Activated CD4-positive, alpha-beta T cell treated with anti-CD3 and anti-CD28 coated beads for 48 hours (primary cell): Measurements from ENCODE around the gene PPP1R8.
"Not testable (repeated sequence)": the region's sequence is repeated elsewhere in the genome, so short reads cannot be mapped to it uniquely, and the experiment has no call there.

Experiments
- DNase-seq: peaks from one replicate; pipeline ENCODE4 v3.0.0-alpha.2; 2020

PPP1R8 gene

GRCh38 chr1:27833470-27833869 is 2.9 kb downstream of the PPP1R8 start:
- DNase-seq: no peak

DNA sequence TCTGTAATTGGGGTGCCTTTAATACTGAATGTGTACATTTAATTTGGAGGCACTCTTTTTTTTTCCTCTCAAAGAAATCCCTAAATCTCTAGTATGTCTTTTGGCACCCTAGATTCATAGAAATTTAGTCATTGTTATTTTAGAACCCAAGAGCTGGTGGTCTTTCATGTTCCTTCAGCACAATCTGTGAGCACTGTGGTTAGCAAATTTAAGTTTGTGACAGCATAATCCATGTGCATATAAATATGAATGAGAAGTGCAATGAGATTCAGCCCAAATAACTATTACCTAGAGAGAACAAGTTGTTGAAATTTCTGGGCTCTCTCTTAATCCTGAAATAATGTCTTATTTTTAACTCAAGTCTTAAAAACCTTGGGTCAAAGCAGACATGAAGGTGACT is 4.5 kb downstream of the PPP1R8 start:
- DNase-seq: no peak

GRCh38 chr1:27835501-27835900 is 4.9 kb downstream of the PPP1R8 start:
- DNase-seq: no peak

DNA sequence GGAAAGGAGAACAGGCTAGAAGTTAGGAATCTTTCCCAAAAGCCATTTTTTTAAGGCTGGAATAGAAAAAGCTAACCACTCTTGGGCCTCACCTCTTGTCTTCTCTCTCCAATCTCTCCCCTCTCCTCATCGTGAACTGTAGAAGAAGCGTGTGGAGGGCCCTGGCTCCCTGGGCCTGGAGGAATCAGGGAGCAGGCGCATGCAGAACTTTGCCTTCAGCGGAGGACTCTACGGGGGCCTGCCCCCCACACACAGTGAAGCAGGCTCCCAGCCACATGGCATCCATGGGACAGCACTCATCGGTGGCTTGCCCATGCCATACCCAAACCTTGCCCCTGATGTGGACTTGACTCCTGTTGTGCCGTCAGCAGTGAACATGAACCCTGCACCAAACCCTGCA is 19.4 kb downstream of the PPP1R8 start:
- DNase-seq: no peak

GRCh38 chr1:27855085-27855484 is 24.5 kb downstream of the PPP1R8 start:
- no peak for DNase-seq

- DNase-seq: no peak
Measured at GRCh38 chr1:27856561-27857343, 26.2 kb downstream of the PPP1R8 start.

GRCh38 chr1:27857552-27857951 is 27.0 kb downstream of the PPP1R8 start:
- not testable (repeated sequence) for DNase-seq

DNA sequence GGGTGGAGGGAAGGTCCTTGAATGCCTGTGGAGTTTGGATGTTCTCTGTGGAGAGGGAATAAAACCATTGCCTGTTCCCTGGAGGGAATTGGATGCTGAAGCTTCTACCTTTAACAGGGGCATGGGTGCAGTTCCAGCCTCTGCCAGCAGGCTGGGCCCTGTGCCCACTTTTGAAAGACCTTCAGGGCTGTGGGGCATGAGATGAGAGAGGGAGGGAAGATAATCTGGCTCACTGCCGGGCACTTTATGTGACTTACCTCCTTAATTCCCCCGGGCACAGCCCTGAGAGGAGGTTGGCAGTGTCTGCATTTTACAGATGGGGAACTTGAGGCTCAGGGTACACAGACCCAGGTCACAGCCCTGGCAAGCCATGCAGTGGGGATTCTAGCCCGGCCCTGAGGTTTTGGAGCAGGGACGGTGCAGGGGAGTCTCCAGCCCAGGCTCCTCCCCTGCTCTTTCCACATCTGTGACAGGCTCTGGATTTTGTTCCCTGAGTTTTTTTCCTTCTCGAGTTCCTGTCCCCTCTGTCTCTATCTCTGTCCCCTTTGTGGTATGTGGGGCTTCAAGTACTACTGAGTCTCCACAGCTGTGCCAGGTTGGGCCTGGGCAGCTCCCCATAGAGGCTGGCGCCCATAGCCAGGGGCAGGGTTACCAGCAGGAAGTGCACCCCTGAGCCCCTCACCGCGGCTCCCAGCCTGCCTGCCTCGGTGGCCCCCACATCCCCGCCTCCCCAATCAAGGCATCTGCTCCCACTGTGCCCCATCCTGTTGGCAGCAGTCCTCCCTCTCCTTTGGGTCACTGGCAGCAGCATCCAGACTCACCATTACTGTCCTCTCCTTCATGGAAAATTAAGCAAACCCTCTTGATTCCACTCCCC is 27.7 kb downstream of the PPP1R8 start:
- peak; percentile 90 for DNase-seq

DNA sequence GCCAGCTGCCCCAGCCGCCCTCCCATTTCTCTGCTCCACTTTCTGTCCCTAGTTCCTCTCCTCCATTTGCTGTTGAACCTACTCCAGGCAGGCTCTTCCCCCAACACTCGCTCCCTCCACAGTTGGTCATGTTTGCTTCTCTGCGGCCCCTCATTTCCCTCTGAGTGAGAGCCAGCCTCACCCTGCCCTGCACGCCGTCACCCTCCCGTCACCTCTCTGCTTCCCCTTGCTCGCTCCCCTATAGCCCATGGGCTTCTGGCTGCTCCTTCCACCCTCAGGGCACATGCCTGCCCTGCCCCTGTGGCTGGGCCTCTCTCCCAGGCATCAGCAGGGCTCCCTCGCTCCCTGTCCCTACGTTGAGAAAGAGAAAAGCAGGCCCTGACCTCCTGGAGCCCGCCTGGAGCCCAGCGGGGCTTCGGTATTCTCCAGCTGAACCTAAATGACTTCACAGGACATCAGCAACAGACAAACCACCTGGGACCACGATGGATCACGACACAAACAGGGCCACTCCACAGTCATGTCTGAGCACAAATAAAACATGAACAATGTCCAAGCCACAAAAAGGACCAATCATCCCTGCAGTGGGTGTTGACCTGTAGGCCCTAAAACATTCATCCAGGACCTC is 28.5 kb downstream of the PPP1R8 start:
- no peak for DNase-seq

GRCh38 chr1:27861436-27861835 is 30.9 kb downstream of the PPP1R8 start:
- DNase-seq: no peak

- no peak for DNase-seq
Measured at GRCh38 chr1:27862004-27862403, 31.4 kb downstream of the PPP1R8 start.

DNA sequence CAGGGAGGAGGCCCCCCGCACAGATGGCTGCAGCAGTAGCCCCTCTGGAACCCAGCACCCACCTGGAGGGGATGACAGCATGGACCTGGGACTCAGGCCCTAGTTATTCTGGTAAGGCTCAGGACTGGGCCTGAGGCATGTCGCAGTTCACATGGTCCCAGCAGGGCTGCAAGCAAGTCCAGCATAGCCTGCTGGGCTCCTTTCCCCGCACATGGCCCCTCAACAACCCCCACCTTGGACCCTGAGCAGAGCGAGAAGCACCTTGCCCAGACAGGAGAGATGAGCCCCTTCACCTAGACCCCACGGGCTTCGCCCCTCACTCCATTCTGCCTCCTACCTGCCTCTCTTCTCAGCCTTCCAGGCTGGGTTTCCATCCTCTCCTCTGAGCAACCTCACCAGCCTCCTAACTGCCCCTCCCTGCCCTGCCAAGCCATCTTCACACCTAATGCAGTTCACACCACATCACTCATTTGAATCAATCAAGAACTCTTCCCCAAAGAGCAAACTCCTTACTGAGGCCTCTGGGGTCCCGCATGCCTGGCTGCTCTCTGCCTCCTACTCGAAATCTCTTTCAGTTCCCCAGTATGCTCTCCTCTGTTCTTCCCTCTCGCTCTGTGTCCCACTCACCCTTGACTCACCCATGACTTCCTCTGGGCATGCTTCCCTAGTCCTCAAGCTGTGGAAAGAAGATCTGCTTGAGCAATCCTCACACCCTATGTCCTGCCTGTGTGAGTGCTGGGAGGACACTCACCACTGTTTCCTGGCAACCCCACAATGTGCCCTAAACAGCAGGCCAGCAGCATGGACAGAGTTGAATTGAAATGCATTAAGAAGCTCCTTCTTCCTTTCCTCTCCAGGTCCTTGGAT is 32.3 kb downstream of the PPP1R8 start:
- DNase-seq: no peak

DNA sequence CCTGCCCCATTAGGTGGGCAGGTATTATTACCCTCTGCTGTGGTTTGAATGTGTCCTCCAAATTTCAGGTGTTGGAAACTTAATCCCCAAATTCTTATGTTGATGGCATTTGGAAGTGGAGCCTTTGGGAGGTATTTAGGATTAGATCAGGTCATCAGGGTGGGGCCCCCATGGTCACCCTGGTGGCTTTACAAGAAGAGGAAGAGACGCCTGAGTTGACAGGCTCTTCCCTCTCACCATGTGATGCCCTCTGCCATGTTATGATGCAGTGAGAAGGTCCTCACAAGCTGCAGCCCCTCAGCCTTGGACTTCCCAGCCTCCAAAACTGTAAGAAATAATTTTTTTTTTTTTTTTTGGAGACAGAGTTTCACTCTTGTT is 32.9 kb downstream of the PPP1R8 start:
- no peak for DNase-seq

DNA sequence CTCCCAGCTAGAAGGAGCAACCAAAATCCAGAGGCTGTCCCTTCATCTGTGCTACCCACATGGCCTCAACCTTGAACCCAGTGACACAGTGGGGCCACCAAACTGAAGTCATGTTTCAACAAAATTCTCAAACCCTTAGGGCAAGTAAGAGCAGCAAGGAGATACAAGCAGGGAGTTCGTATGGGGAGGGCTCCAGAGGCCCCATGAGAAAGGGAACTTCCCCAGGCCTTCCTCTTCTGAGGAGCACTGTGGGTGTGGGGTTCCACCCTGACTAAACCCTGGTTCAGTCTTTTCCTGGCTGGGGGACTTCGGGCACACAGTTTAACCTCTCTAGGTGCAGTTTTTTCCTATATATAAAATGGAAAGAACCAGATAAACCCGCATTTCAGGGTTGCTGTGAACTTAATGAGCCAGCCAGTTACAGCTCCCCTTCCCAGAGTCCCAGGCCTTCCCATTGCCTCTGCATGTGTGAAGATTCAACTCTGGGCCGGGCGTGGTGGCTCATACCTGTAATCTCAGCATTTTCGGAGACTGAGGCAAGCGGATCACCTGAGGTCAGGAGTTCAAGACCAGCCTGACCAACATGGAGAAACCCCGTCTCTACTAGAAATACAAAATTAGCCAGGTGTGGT is 33.8 kb downstream of the PPP1R8 start:
- DNase-seq: peak; percentile 58

DNA sequence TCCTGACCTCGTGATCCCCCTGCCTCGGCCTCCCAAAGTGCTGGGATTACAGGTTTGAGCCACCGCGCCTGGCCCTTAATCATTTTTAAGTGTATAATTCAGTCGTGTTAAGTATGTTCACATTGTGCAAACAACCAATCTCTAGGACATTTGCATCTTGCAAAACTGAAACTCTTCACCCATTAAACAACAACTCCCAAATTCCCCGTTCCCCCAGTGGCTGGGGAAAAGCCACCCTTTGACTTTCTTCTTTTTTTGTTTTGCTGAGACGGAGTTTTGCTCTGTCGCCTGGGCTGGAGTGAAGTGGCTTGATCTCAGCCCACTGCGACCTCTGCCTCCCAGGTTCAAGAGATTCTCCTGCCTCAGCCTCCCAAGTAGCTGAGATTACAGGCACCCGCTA is 35.2 kb downstream of the PPP1R8 start:
- no peak for DNase-seq

DNA sequence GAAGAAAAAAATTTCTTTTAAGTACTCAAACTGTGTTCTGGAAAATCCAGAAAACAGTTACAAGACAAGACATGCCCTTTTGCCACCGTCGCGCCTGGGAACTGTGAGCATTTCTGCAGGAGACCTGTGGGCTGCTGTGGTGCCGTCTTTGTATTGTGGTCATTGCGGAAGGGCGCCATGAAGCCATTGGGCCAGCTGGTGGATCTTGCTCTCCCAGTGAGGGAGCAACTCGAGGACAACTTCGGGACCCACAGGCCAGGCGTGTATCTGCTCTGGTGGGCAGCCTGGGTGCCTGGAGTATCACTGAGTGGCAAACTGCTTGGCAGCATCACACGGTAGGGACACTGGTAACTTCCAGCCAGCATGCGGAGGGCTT is 38.0 kb downstream of the PPP1R8 start:
- no peak for DNase-seq

- peak; percentile 63 for DNase-seq
Measured at GRCh38 chr1:27868932-27869718, 38.5 kb downstream of the PPP1R8 start.

GRCh38 chr1:27869719-27870085 is 39.1 kb downstream of the PPP1R8 start:
- no peak for DNase-seq

DNA sequence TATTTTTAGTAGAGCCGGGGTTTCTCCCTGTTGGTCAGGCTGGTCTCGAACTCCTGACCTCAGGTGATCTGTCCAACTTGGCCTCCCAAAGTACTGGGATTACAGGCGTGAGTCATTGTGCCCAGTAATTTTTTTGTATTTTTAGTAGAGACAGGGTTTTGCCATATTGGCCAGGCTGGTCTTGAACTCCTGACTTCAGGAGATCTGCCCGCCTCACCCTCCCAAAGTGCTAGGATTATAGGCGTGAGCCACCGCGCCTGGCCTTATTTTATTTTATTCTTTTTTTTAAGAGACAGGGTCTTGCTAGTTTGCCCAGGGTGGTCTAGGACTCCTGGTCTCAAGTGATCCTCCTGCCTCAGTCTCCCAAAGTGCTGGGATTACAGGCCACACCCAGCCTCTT is 40.5 kb downstream of the PPP1R8 start:
- DNase-seq: not testable (repeated sequence)

GRCh38 chr1:27872059-27872801 is 41.6 kb downstream of the PPP1R8 start, which contains the start of gene THEMIS2:
Gene THEMIS2 (plus strand): TSS chr1:27872544. CDS start chr1:27872572, 28 bp downstream.
- peak; percentile 85 for DNase-seq
